HEK293 (cell line): Measurements from ENCODE around the gene LYPD3.

Source experiments
- CTCF ChIA-PET: fragments of 350-600 bp; formaldehyde crosslinking; extraction: SDS; loops from one replicate; lab custom pipeline; 2021; ENCODE audit warnings: antibody characterized with exemption; lab: Yijun Ruan, JAX
- POLR2A ChIA-PET: fragments of 300-600 bp; formaldehyde crosslinking; extraction: SDS; loops from one replicate; lab custom pipeline; 2020; ENCODE audit warnings: antibody characterized with exemption, inconsistent platforms; lab: Yijun Ruan, JAX
- H3K27ac ChIP-seq: fragments of 200-500 bp; sonication (Bioruptor generic); 2 replicates; pipeline ENCODE4 v1.5.1; 2014; ENCODE audit warnings: low read depth, low read length, control low read depth, inconsistent platforms; ENCODE audit errors: extremely low read depth
- H3K36me3 ChIP-seq, 2 experiments: fragments of 200-500 bp in 1 of 2; sonication (Bioruptor generic) in 1 of 2; 1 replicate in 1 of 2; 2 replicates in 1 of 2; pipeline ENCODE4 v1.5.1; 2014 to 2017; ENCODE audit warnings: inconsistent platforms in 2 of 2, low read length in 2 of 2; ENCODE audit not compliant: control insufficient read depth in 2 of 2, insufficient read depth in 1 of 2
- H3K4me1 ChIP-seq: fragments of 200-500 bp; sonication (Bioruptor generic); 2 replicates; pipeline ENCODE4 v1.5.1; 2014; ENCODE audit warnings: mild to moderate bottlenecking, low read length, inconsistent platforms; ENCODE audit not compliant: control insufficient read depth, insufficient read depth
- H3K4me3 ChIP-seq: 2 replicates; pipeline ENCODE4 v1.5.1; 2011; ENCODE audit warnings: low read depth, mild to moderate bottlenecking, control low read depth, low read length, moderate library complexity
- H3K9me3 ChIP-seq: fragments of 200-500 bp; sonication (Bioruptor generic); 2 replicates; pipeline ENCODE4 v1.5.1; 2014; ENCODE audit warnings: low read depth, low read length, inconsistent platforms; ENCODE audit not compliant: control insufficient read depth, insufficient read depth
- BCL11B ChIP-seq: fragments of 450-650 bp; formaldehyde crosslinking; IDR thresholded peaks from 2 replicates; pipeline ENCODE4 v1.5.1; 2016; ENCODE audit warnings: low read depth, missing biosample characterization, missing genetic modification characterization
- GFI1B ChIP-seq: fragments of 450-650 bp; formaldehyde crosslinking; IDR thresholded peaks from 2 replicates; pipeline ENCODE4 v1.5.1; 2016; ENCODE audit warnings: missing biosample characterization, missing genetic modification characterization
- IKZF3 ChIP-seq: fragments of 450-650 bp; IDR thresholded peaks from 2 replicates; pipeline ENCODE4 v1.5.0; 2018; ENCODE audit warnings: missing biosample characterization, mild to moderate bottlenecking, missing genetic modification characterization, moderate library complexity
- KLF10 ChIP-seq: fragments of 450-650 bp; IDR thresholded peaks from 2 replicates; pipeline ENCODE4 v1.5.1; 2018; ENCODE audit warnings: missing biosample characterization, mild to moderate bottlenecking, missing genetic modification characterization
- KLF7 ChIP-seq: fragments of 450-650 bp; formaldehyde crosslinking; IDR thresholded peaks from 2 replicates; pipeline ENCODE4 v1.5.1; 2016; ENCODE audit warnings: missing biosample characterization, missing genetic modification characterization, borderline replicate concordance
- KLF8 ChIP-seq: fragments of 450-650 bp; formaldehyde crosslinking; IDR thresholded peaks from 2 replicates; pipeline ENCODE4 v1.5.1; 2016; ENCODE audit warnings: missing biosample characterization, missing genetic modification characterization
- KLF9 ChIP-seq: fragments of 450-650 bp; formaldehyde crosslinking; IDR thresholded peaks from 2 replicates; pipeline ENCODE4 v1.5.1; 2016; ENCODE audit warnings: missing biosample characterization, missing genetic modification characterization, low read depth
- SP2 ChIP-seq: fragments of 450-650 bp; formaldehyde crosslinking; IDR thresholded peaks from 2 replicates; pipeline ENCODE4 v1.5.1; 2016; ENCODE audit warnings: missing biosample characterization, missing genetic modification characterization
- SP3 ChIP-seq: fragments of 450-650 bp; formaldehyde crosslinking; IDR thresholded peaks from 2 replicates; pipeline ENCODE4 v1.5.1; 2016; ENCODE audit warnings: missing biosample characterization, missing genetic modification characterization
- ZBTB20 ChIP-seq: fragments of 450-650 bp; formaldehyde crosslinking; IDR thresholded peaks from 2 replicates; pipeline ENCODE4 v1.5.1; 2016; ENCODE audit warnings: missing biosample characterization, missing genetic modification characterization
- ZFP37 ChIP-seq: fragments of 450-650 bp; formaldehyde crosslinking; IDR thresholded peaks from 2 replicates; pipeline ENCODE4 v1.5.1; 2016; ENCODE audit warnings: missing biosample characterization, missing genetic modification characterization
- ZNF133 ChIP-seq: fragments of 450-650 bp; formaldehyde crosslinking; IDR thresholded peaks from 2 replicates; pipeline ENCODE4 v1.5.1; 2016; ENCODE audit warnings: missing biosample characterization, missing genetic modification characterization
- ZNF239 ChIP-seq: fragments of 450-650 bp; formaldehyde crosslinking; IDR thresholded peaks from 2 replicates; pipeline ENCODE4 v1.5.1; 2016; ENCODE audit warnings: missing biosample characterization, missing genetic modification characterization
- ZNF341 ChIP-seq: fragments of 450-650 bp; formaldehyde crosslinking; IDR thresholded peaks from 2 replicates; pipeline ENCODE4; 2016; ENCODE audit warnings: low read depth, missing biosample characterization, missing genetic modification characterization
- ZNF416 ChIP-seq: fragments of 450-650 bp; formaldehyde crosslinking; IDR thresholded peaks from 2 replicates; pipeline ENCODE4 v1.5.1; 2016; ENCODE audit warnings: missing biosample characterization, missing genetic modification characterization
- ZNF423 ChIP-seq: fragments of 450-650 bp; formaldehyde crosslinking; IDR thresholded peaks from 2 replicates; pipeline ENCODE4 v1.5.1; 2016; ENCODE audit warnings: missing biosample characterization, missing genetic modification characterization
- ZNF433 ChIP-seq: fragments of 450-650 bp; formaldehyde crosslinking; IDR thresholded peaks from 2 replicates; pipeline ENCODE4 v1.5.1; 2016; ENCODE audit warnings: missing biosample characterization, missing genetic modification characterization, low read depth
- ZNF501 ChIP-seq: fragments of 450-650 bp; formaldehyde crosslinking; IDR thresholded peaks from 2 replicates; pipeline ENCODE4 v1.5.1; 2016; ENCODE audit warnings: missing biosample characterization, missing genetic modification characterization
- ZNF510 ChIP-seq: fragments of 450-650 bp; formaldehyde crosslinking; IDR thresholded peaks from 2 replicates; pipeline ENCODE4 v1.5.1; 2018; ENCODE audit warnings: mild to moderate bottlenecking, missing genetic modification characterization, missing biosample characterization; ENCODE audit not compliant: insufficient replicate concordance
- ZNF600 ChIP-seq: fragments of 450-650 bp; formaldehyde crosslinking; IDR thresholded peaks from 2 replicates; pipeline ENCODE4 v1.5.1; 2016; ENCODE audit warnings: missing biosample characterization, missing genetic modification characterization
- ZNF777 ChIP-seq: fragments of 450-650 bp; formaldehyde crosslinking; IDR thresholded peaks from 2 replicates; pipeline ENCODE4 v1.5.1; 2017; ENCODE audit warnings: missing biosample characterization, missing genetic modification characterization, borderline replicate concordance
- ZSCAN23 ChIP-seq: fragments of 450-650 bp; formaldehyde crosslinking; IDR thresholded peaks from 2 replicates; pipeline ENCODE4 v1.5.1; 2016; ENCODE audit warnings: missing biosample characterization, missing genetic modification characterization
- TF ChIP-seq, protein P1 (sequence below): fragments of 450-650 bp; formaldehyde crosslinking; IDR thresholded peaks from 2 replicates; pipeline ENCODE4 v1.5.1; 2016; ENCODE audit warnings: missing biosample characterization, missing genetic modification characterization
- TF ChIP-seq, protein P2 (sequence below): fragments of 450-650 bp; formaldehyde crosslinking; optimal IDR thresholded peaks from 2 replicates; pipeline ENCODE3; 2016; ENCODE audit warnings: missing biosample characterization, mild to moderate bottlenecking, missing genetic modification characterization
- TF ChIP-seq, protein P3 (sequence below): fragments of 450-650 bp; formaldehyde crosslinking; conservative IDR thresholded peaks from 2 replicates; pipeline ENCODE4 v1.5.1; 2016; ENCODE audit warnings: low read depth, missing biosample characterization, missing genetic modification characterization
- TF ChIP-seq, protein P4 (sequence below): fragments of 450-650 bp; formaldehyde crosslinking; IDR thresholded peaks from 2 replicates; pipeline ENCODE4 v1.5.1; 2016; ENCODE audit warnings: missing biosample characterization, missing genetic modification characterization
- TF ChIP-seq, protein P5 (sequence below): fragments of 450-650 bp; formaldehyde crosslinking; IDR thresholded peaks from 2 replicates; pipeline ENCODE4 v1.5.1; 2016; ENCODE audit warnings: missing biosample characterization, missing genetic modification characterization

The LYPD3 gene

DNA sequence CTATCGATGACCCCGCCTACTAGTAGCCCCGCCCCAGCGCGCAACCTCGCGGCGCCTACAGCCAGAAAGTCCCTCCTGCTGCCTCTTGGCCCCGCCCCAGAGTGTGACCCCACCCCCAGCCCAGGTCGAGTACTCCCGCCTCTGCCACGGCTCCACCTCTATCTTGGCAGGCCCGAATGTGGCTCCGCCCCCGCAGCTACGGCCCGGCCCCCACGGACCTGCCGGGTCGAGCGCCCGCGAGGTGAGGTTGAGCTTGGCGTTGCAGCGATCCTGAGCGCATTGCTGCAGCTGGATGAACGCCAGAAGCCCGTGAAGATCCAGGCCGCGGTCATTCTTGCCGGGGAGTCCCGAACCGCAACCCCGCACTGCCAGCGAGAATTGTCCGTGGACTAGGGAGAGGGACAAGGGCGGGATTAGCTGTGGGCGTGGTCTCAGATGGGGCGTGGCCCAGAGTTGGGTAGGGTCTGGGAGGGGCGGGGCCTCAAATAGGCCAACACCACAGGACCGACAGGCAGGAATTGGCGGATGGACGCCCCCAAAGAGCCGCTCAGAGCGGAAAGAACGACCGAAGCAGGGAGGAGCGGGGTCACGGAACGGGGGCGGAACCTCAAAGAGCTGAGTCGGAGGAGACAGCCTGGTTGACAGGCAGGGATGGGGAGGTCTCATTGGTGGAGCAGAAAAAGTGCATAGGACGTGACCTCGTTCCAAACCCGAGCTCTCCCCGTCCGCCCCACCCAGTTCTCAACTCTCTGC lies 1.9 kb downstream of the LYPD3 start (continued):
- TF ChIP-seq, protein P1, sequence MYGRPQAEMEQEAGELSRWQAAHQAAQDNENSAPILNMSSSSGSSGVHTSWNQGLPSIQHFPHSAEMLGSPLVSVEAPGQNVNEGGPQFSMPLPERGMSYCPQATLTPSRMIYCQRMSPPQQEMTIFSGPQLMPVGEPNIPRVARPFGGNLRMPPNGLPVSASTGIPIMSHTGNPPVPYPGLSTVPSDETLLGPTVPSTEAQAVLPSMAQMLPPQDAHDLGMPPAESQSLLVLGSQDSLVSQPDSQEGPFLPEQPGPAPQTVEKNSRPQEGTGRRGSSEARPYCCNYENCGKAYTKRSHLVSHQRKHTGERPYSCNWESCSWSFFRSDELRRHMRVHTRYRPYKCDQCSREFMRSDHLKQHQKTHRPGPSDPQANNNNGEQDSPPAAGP (tag by site-specific recombination): peak; percentile 36
- peak; percentile 86 for TF ChIP-seq ZNF341
- peak; percentile 17; the same call in 1 of the 2 replicates for TF ChIP-seq ZNF501 (tag by site-specific recombination)
- peak; percentile 21; the same call in 1 of the 2 replicates for TF ChIP-seq ZFP37
- TF ChIP-seq KLF7 (tag by site-specific recombination): peak; percentile 86; the same call in 1 of the 2 replicates
- TF ChIP-seq ZNF416: no peak
- peak; percentile 100 for TF ChIP-seq SP3
- TF ChIP-seq SP2: peak; percentile 91
- TF ChIP-seq ZNF433 (tag by site-specific recombination): no peak
- TF ChIP-seq IKZF3 (tag by site-specific recombination): peak; percentile 69; the same call in 1 of the 2 replicates
- no peak; the same call in 1 of the 2 replicates for TF ChIP-seq BCL11B (tag by site-specific recombination)
- TF ChIP-seq GFI1B (tag by site-specific recombination): no peak
- TF ChIP-seq KLF10: peak; percentile 57
- TF ChIP-seq, all 188 proteins: peak for 46

DNA sequence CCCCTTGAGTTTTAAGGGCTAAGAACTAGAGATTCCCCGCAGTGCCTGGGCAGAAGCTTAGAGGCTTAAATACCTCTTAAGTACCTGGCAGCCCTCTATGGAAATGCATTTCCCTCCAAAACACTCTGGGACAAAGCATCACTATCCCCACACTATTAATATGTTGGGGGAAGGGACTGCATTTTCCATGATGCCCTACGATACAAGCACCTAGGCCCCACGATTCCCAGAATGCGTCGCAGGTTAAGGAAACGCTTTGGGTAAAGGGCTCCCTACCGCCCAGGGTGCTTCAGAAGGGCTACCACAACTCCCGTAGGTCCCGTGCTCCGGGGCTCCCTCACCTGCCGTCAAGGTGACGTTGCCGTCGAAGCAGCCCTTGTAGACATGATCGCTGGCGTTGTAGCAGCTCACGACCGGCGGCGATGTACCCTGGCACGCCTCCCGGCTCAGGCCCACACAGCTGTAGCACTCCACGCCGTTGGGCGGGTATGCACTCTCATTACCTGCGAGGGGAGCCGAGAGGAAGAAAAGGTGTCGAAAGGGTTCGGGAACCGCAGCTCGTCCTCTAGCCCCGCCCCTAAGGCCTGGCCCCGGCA lies 2.5 kb downstream of the LYPD3 start:
- no peaks in the 10 kb centered on the region for H3K9me3 ChIP-seq
- H3K27ac ChIP-seq: no peak overlapping the region
- peak overlapping the region; percentile 31 for H3K4me3 ChIP-seq
- CTCF ChIA-PET: interaction anchor here (0.5 to 12.2 kb wide), 9 partner anchors 11 to 1432 kb away, joined by 3 to 180 read pairs (median 6); no protein-coding TSS in a partner anchor
- no peaks in the 10 kb centered on the region for H3K36me3 ChIP-seq
- peaks cover 12% of the 10 kb centered on the region; the same call in 1 of the 2 replicates for H3K4me1 ChIP-seq
- POLR2A ChIA-PET: interaction anchor here (0.5 to 2.4 kb wide), 24 partner anchors 11 to 1603 kb away, joined by 3 to 30 read pairs (median 6); partner anchors contain the start of genes ETHE1, IRGQ, PHLDB3 and RPS19
- TF ChIP-seq, protein P2, sequence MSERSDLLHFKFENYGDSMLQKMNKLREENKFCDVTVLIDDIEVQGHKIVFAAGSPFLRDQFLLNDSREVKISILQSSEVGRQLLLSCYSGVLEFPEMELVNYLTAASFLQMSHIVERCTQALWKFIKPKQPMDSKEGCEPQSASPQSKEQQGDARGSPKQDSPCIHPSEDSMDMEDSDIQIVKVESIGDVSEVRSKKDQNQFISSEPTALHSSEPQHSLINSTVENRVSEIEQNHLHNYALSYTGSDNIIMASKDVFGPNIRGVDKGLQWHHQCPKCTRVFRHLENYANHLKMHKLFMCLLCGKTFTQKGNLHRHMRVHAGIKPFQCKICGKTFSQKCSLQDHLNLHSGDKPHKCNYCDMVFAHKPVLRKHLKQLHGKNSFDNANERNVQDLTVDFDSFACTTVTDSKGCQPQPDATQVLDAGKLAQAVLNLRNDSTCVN (tag by site-specific recombination): no peak
- TF ChIP-seq, protein P3, sequence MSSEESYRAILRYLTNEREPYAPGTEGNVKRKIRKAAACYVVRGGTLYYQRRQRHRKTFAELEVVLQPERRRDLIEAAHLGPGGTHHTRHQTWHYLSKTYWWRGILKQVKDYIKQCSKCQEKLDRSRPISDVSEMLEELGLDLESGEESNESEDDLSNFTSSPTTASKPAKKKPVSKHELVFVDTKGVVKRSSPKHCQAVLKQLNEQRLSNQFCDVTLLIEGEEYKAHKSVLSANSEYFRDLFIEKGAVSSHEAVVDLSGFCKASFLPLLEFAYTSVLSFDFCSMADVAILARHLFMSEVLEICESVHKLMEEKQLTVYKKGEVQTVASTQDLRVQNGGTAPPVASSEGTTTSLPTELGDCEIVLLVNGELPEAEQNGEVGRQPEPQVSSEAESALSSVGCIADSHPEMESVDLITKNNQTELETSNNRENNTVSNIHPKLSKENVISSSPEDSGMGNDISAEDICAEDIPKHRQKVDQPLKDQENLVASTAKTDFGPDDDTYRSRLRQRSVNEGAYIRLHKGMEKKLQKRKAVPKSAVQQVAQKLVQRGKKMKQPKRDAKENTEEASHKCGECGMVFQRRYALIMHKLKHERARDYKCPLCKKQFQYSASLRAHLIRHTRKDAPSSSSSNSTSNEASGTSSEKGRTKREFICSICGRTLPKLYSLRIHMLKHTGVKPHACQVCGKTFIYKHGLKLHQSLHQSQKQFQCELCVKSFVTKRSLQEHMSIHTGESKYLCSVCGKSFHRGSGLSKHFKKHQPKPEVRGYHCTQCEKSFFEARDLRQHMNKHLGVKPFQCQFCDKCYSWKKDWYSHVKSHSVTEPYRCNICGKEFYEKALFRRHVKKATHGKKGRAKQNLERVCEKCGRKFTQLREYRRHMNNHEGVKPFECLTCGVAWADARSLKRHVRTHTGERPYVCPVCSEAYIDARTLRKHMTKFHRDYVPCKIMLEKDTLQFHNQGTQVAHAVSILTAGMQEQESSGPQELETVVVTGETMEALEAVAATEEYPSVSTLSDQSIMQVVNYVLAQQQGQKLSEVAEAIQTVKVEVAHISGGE: no peak
- TF ChIP-seq, protein P4, sequence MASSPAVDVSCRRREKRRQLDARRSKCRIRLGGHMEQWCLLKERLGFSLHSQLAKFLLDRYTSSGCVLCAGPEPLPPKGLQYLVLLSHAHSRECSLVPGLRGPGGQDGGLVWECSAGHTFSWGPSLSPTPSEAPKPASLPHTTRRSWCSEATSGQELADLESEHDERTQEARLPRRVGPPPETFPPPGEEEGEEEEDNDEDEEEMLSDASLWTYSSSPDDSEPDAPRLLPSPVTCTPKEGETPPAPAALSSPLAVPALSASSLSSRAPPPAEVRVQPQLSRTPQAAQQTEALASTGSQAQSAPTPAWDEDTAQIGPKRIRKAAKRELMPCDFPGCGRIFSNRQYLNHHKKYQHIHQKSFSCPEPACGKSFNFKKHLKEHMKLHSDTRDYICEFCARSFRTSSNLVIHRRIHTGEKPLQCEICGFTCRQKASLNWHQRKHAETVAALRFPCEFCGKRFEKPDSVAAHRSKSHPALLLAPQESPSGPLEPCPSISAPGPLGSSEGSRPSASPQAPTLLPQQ (tag by site-specific recombination): peak; percentile 16; the same call in 1 of the 2 replicates
- TF ChIP-seq KLF8 (tag by site-specific recombination) (no peak), ZNF600 (tag by site-specific recombination) (peak; percentile 71; the same call in 1 of the 2 replicates), ZBTB20 (tag by site-specific recombination) (peak; percentile 59; the same call in 1 of the 2 replicates), KLF9 (tag by site-specific recombination) (no peak), ZNF510 (tag by site-specific recombination) (no peak), ZNF133 (tag by site-specific recombination) (peak; percentile 27; the same call in 1 of the 2 replicates), ZNF777 (tag by site-specific recombination) (peak; percentile 100), ZSCAN23 (no peak), ZNF423 (no peak), ZNF239 (tag by site-specific recombination) (no peak)
- TF ChIP-seq, protein P5, sequence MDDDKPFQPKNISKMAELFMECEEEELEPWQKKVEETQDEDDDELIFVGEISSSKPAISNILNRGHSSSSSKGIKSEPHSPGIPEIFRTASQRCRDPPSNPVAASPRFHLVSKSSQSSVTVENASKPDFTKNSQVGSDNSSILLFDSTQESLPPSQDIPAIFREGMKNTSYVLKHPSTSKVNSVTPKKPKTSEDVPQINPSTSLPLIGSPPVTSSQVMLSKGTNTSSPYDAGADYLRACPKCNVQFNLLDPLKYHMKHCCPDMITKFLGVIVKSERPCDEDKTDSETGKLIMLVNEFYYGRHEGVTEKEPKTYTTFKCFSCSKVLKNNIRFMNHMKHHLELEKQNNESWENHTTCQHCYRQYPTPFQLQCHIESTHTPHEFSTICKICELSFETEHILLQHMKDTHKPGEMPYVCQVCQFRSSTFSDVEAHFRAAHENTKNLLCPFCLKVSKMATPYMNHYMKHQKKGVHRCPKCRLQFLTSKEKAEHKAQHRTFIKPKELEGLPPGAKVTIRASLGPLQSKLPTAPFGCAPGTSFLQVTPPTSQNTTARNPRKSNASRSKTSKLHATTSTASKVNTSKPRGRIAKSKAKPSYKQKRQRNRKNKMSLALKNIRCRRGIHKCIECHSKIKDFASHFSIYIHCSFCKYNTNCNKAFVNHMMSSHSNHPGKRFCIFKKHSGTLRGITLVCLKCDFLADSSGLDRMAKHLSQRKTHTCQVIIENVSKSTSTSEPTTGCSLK: no peak
